GM19193 (cell line): Measurements from ENCODE around the gene TNKS1BP1.

Experiments
- POLR2A ChIP-seq: IDR thresholded peaks from 4 replicates; pipeline ENCODE4 v1.6.1; 2011; ENCODE audit not compliant: insufficient read depth, insufficient read length; ENCODE audit errors: extremely low read depth

The TNKS1BP1 gene, protein sequence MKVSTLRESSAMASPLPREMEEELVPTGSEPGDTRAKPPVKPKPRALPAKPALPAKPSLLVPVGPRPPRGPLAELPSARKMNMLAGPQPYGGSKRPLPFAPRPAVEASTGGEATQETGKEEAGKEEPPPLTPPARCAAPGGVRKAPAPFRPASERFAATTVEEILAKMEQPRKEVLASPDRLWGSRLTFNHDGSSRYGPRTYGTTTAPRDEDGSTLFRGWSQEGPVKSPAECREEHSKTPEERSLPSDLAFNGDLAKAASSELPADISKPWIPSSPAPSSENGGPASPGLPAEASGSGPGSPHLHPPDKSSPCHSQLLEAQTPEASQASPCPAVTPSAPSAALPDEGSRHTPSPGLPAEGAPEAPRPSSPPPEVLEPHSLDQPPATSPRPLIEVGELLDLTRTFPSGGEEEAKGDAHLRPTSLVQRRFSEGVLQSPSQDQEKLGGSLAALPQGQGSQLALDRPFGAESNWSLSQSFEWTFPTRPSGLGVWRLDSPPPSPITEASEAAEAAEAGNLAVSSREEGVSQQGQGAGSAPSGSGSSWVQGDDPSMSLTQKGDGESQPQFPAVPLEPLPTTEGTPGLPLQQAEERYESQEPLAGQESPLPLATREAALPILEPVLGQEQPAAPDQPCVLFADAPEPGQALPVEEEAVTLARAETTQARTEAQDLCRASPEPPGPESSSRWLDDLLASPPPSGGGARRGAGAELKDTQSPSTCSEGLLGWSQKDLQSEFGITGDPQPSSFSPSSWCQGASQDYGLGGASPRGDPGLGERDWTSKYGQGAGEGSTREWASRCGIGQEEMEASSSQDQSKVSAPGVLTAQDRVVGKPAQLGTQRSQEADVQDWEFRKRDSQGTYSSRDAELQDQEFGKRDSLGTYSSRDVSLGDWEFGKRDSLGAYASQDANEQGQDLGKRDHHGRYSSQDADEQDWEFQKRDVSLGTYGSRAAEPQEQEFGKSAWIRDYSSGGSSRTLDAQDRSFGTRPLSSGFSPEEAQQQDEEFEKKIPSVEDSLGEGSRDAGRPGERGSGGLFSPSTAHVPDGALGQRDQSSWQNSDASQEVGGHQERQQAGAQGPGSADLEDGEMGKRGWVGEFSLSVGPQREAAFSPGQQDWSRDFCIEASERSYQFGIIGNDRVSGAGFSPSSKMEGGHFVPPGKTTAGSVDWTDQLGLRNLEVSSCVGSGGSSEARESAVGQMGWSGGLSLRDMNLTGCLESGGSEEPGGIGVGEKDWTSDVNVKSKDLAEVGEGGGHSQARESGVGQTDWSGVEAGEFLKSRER (N-terminal part only)

DNA sequence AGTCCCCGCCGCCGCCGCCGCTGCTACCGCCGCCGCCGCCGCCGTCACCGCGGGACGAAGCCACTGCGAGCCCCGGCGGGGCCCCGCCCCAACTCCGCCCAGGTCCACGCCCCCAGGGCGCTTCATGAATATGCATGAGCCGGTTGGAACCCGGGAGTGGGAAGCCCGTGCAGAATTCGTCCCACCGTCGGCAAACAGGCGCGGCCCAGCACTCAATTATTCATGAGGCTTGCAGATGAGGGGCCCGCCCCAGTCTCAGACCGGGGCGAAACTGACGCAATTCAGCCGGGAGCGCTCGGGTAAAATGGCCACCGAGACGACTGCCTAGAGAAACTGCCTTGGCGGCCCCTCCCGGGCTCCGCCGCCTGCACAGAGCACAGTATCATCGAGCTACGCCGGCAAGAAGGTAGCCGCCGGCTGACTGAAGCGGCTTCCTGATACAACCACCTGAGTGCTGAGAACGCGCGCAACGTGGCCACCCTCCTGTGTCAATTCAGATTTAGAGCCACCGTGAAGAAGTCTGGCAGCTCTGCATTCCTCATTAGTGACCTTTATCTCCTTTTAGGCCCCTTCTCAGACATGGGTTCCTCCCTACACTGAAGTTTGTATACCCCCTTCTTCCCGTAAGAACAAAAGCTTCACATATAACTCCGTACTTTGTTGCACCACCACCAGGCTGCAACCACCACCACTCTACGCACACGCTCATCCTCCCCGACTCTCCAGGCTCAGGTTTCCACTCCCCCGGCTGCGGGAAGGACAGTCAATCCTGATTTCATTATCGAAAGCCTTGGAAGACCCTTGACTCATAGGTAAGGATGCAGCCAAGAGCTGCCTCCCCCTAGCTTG, at the start of gene TNKS1BP1:
Gene TNKS1BP1, minus strand, starts transcription at position 67 of the 849 bp plus-strand sequence. CDS start 3,067 bp downstream, outside the sequence.
- TF ChIP-seq POLR2A = peak; percentile 86

GRCh38 chr11:57373146-57373545, 48.4 kb upstream of the TNKS1BP1 start:
- no peak for TF ChIP-seq POLR2A

GRCh38 chr11:57370941-57371340, 46.2 kb upstream of the TNKS1BP1 start:
- no peak for TF ChIP-seq POLR2A

DNA sequence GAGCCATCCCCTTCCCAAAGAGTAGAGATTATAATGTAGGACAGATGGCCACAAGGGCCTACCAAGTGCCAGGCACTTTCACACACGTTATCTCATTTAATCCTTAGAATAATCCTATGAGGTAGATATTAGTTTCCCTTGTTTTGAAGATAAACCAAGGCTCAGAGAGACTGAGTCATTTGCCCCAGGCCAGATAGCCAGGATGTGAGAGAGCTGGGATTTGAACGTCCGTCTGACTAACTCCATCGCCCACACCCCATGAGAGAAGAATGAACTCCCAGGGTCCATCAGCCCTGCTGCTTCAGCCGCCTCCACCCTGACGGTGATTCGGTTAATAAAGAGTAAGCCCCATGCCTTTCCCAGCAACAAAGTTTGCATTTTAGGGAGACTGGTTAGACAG, 45.5 kb upstream of the TNKS1BP1 start:
- TF ChIP-seq POLR2A = no peak

DNA sequence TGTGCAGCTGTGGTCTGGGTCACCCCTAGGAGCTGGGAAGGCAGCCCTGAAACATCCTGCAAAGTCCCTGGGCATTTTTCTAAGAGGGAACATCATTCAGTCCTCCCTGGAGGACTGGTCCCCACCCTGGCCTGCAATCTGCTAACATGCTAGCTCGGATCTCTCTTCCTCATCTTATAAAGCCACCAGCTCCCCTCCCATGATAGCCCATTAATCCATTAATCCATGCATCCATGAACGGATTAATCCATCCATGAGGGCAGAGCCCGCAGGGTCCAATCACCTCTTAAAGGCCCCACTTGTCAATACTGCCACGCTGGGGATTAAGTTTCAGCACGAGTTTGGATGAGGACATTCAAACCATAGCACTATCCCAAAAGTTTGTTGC, 44.1 kb upstream of the TNKS1BP1 start:
- TF ChIP-seq POLR2A = no peak

GRCh38 chr11:57368106-57368844, 43.5 kb upstream of the TNKS1BP1 start:
- no peak for TF ChIP-seq POLR2A

DNA sequence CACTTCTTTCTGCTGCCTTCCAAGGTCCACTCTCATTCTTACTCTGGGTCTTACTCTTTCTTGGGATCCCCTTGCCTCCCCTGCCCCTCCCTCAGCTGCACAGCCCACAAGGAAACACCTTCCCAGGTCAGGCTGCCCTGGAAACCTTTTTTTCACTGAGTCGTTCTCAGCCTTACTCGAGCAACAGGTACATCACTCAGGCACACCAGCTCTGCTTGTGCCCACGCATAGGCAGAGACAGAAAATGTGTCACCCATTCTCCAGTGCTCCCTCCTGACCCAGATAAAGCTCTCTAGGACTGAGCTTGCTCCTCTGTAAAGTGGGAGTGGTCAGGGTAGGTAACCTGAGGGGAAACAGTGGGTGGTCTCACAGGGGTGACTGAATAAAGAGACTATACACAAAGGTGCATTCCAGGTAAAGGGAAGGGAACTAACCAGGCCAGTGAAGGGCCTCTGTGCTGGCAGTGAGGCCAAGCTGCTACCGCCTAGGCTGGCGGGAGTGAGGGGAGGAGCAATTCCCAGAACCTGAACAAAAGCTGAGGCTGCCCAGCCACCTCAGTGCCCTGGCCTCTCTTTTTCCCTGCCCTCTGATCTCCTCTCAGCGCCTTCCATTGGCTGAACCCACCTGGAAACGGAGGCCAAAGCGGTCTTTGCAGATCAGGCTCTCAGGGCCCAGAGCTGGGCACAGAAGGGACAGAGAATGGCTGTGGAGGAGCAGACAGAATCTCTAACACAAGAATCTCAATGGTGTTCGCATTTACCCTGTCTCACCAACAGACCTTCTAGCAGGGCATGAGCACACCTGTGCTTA, 40.3 kb upstream of the TNKS1BP1 start:
- no peak for TF ChIP-seq POLR2A

GRCh38 chr11:57363131-57364080, 38.7 kb upstream of the TNKS1BP1 start:
- TF ChIP-seq POLR2A = no peak

DNA sequence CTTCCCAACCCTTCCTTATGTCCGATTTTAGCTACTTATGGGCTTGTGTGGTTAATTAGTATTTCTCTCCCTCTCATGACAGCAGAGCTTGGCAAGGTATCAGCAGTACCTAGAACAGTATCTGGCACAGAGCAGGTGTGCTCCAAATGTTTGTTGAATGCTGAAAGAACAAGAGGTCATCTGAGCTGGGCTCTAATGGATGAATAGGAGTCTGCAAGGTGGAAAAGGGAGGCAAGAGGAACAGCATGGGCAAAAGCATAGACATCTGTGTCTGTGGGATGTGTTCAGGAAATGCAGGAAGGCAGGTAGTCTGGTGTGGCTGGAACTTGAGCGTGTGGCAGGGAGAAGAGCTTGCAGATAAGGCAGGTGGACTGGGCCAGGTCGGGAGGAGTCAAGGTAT, 37.2 kb upstream of the TNKS1BP1 start:
- no peak for TF ChIP-seq POLR2A

- TF ChIP-seq POLR2A = no peak
Observed at GRCh38 chr11:57360991-57361390, 36.2 kb upstream of the TNKS1BP1 start.

DNA sequence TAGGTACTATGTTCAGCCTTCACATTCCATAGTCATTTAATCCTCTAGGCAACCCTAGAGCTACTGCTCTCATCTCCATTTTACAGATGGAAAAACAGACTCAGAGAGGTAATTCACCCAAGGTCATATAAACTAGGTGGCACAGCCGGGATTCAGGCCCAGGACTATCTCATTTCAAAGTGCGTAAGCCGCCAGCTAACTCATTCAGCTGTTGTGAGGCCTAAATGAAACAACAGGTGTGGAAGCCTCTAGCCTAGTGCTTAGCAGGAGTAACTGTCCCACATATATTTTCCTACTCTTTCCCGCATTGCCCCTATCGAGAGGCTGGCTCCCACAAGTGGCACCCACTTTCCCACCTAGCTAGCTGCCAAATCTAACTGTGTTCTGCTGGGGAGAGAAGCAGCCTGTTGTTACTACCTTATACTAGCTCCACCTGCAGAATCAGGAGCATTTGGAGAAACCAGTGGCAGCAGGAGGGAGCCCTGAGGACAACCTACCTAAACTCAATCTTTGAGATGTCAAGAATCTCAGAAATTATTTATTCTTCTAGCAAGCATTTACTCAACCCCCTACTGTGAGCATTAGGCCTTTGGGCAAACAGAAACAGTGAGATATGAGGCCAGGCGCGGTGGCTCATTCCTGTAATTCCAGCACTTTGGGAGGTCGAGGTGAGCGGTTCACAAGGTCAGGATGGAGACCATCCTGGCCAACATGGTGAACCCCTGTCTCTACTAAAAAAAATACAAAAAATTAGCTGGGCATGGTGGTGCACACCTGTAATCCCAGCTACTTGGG, 35.3 kb upstream of the TNKS1BP1 start:
- TF ChIP-seq POLR2A = no peak
